HCT116 (cell line): ENCODE results near the gene USP12. TPM values are rescaled to one million over a fixed set of nuclear protein-coding genes. Genes with fewer than 3 reads are reported as not detected.

ENCODE experiments used
- ATAC-seq: fragments of 200-7000 bp; cut with Tn5 transposase; 2 replicates; pipeline ENCODE4 v1.9.1; 2020; ENCODE audit warnings: mild to moderate bottlenecking, moderate library complexity
- BruUV-seq: library from RNA; stranded (reverse); fragments of 400-500 nt; replicated peaks from 2 replicates; lab custom pipeline; 2021; lab: Mats Ljungman, UMichigan
- CTCF ChIA-PET: fragments of 300-600 bp; sonication (Branson Sonifier 250); formaldehyde crosslinking; loops from one replicate; lab custom pipeline; 2021; ENCODE audit warnings: antibody characterized with exemption; lab: Charles Lee
- POLR2A ChIA-PET: fragments of 300-600, 350-600 bp; sonication (Branson Sonifier 250); formaldehyde crosslinking; loops from one replicate; lab custom pipeline; 2021; ENCODE audit warnings: antibody characterized with exemption; lab: Charles Lee
- RAD21 ChIA-PET, 2 experiments: fragments of 300-600 bp; sonication (Branson Sonifier 250); formaldehyde crosslinking; loops; one replicate each; lab custom pipeline; 2023; ENCODE audit warnings: low total read pairs in 2 of 2; ENCODE audit not compliant: uncharacterized antibody in 2 of 2, unreplicated experiment in 2 of 2, low non-redundant PET in 1 of 2; lab: Charles Lee
- DNase-seq: peaks from one replicate; pipeline ENCODE4 v3.0.0-alpha.2; 2010; ENCODE audit warnings: low read depth, low spot score
- H2AFZ ChIP-seq: fragments of 200-600 bp; shearing (Covaris generic), sonication (generic); 2 replicates; pipeline ENCODE4 v1.6.1; 2017; ENCODE audit warnings: low read depth, mixed run types, mixed read lengths, antibody characterized with exemption, low read length; ENCODE audit not compliant: poor library complexity, severe bottlenecking
- H3K27ac ChIP-seq: 2 replicates; pipeline ENCODE4 v1.5.1; 2012; ENCODE audit warnings: low read depth, low read length
- H3K27me3 ChIP-seq: fragments of 200-600 bp; sonication (generic); 2 replicates; pipeline ENCODE4 v1.6.1; 2016; ENCODE audit warnings: mixed run types, low read length, mixed read lengths; ENCODE audit not compliant: insufficient read depth
- H3K36me3 ChIP-seq, 2 experiments: fragments of 200-500 bp in 1 of 2; fragments of 200-600 bp in 1 of 2; sonication (Bioruptor generic) in 1 of 2; sonication (generic) in 1 of 2; 2 replicates each; pipeline versions ENCODE4 v1.5.1 to v1.6.1; 2014 to 2016; ENCODE audit warnings: low read length in 2 of 2, inconsistent platforms in 1 of 2, mixed read lengths in 1 of 2, mixed run types in 1 of 2; ENCODE audit not compliant: insufficient read depth in 2 of 2, control insufficient read depth in 1 of 2
- H3K4me1 ChIP-seq, 2 experiments: fragments of 200-600 bp in 1 of 2; sonication (generic) in 1 of 2; 2 replicates each; pipeline versions ENCODE4 v1.5.1 to v1.6.1; 2012 to 2017; ENCODE audit warnings: low read length in 2 of 2, inconsistent platforms in 1 of 2, mild to moderate bottlenecking in 1 of 2, mixed read lengths in 1 of 2, mixed run types in 1 of 2, moderate library complexity in 1 of 2; ENCODE audit not compliant: insufficient read depth in 2 of 2, control insufficient read depth in 1 of 2
- H3K4me2 ChIP-seq: fragments of 200-600 bp; sonication (generic); 2 replicates; pipeline ENCODE4 v1.6.1; 2017; ENCODE audit warnings: mixed run types, low read length, mixed read lengths
- H3K4me3 ChIP-seq, 2 experiments: fragments of 200-600 bp in 1 of 2; sonication (generic) in 1 of 2; replicated peaks in 1 of 2; 2 replicates each; pipeline ENCODE4 v1.5.1; 2011 to 2016; ENCODE audit warnings: low read length in 2 of 2, control low read depth in 1 of 2, low read depth in 1 of 2, mild to moderate bottlenecking in 1 of 2, mixed read lengths in 1 of 2, mixed run types in 1 of 2
- H3K79me2 ChIP-seq: fragments of 200-600 bp; sonication (generic); 2 replicates; pipeline ENCODE4 v1.6.1; 2017; ENCODE audit warnings: mild to moderate bottlenecking, mixed run types, low read length, moderate library complexity, mixed read lengths; ENCODE audit not compliant: insufficient read depth
- H3K9ac ChIP-seq: fragments of 200-600 bp; sonication (generic); 2 replicates; pipeline ENCODE4 v1.6.1; 2016; ENCODE audit warnings: low read length, mixed read lengths
- H3K9me2 ChIP-seq: fragments of 200-600 bp; sonication (generic), shearing (Covaris generic); 2 replicates; pipeline ENCODE4 v1.6.1; 2017; ENCODE audit warnings: mixed run types, mild to moderate bottlenecking, moderate library complexity; ENCODE audit not compliant: insufficient read depth
- H3K9me3 ChIP-seq, 2 experiments: fragments of 200-500 bp in 1 of 2; fragments of 200-600 bp in 1 of 2; sonication (Bioruptor generic) in 1 of 2; sonication (generic) in 1 of 2; 2 replicates each; pipeline ENCODE4 v1.6.1; 2014 to 2017; ENCODE audit warnings: low read length in 2 of 2, mixed read lengths in 2 of 2, inconsistent platforms in 1 of 2, low read depth in 1 of 2, mild to moderate bottlenecking in 1 of 2, mixed run types in 1 of 2, moderate library complexity in 1 of 2; ENCODE audit not compliant: control insufficient read depth in 1 of 2, insufficient read depth in 1 of 2
- H4K20me1 ChIP-seq: fragments of 200-600 bp; sonication (generic), shearing (Covaris generic); 2 replicates; pipeline ENCODE4 v1.6.1; 2017; ENCODE audit warnings: mixed run types, mild to moderate bottlenecking, moderate library complexity; ENCODE audit not compliant: insufficient read depth
- CBX3 ChIP-seq: IDR thresholded peaks from 2 replicates; pipeline ENCODE4 v1.6.1; 2012; ENCODE audit warnings: low read depth
- CEBPB ChIP-seq: IDR thresholded peaks from 2 replicates; pipeline ENCODE4 v1.6.1; 2012; ENCODE audit warnings: low read depth
- CTCF ChIP-seq, 3 experiments: fragments of 200-600 bp in 1 of 3; sonication (generic) in 1 of 3; IDR thresholded peaks in 2 of 3; conservative IDR thresholded peaks in 1 of 3; 2 replicates each; pipeline ENCODE4 v1.5.1; 2012 to 2017; ENCODE audit warnings: low read depth in 2 of 3, low read length in 2 of 3, antibody characterized with exemption in 1 of 3, borderline replicate concordance in 1 of 3, control low read depth in 1 of 3, mild to moderate bottlenecking in 1 of 3, mixed read lengths in 1 of 3, mixed run types in 1 of 3, moderate library complexity in 1 of 3; ENCODE audit not compliant: insufficient read depth in 1 of 3
- EZH2 ChIP-seq: fragments of 200-600 bp; sonication (generic); IDR thresholded peaks from 2 replicates; pipeline ENCODE4 v1.6.1; 2017; ENCODE audit warnings: antibody characterized with exemption, mixed run types
- EZH2phosphoT487 ChIP-seq: fragments of 200-600 bp; IDR thresholded peaks from 2 replicates; pipeline ENCODE4 v1.6.1; 2018; ENCODE audit warnings: antibody characterized with exemption, borderline replicate concordance
- FOSL1 ChIP-seq: IDR thresholded peaks from 2 replicates; pipeline ENCODE4 v1.6.1; 2012; ENCODE audit warnings: low read depth
- JUND ChIP-seq: IDR thresholded peaks from 2 replicates; pipeline ENCODE4 v1.6.1; 2012
- RAD21 ChIP-seq: IDR thresholded peaks from 2 replicates; pipeline ENCODE4 v1.6.1; 2012; ENCODE audit warnings: low read depth, mild to moderate bottlenecking
- SIN3A ChIP-seq: IDR thresholded peaks from 2 replicates; pipeline ENCODE4 v1.6.1; 2012; ENCODE audit warnings: low read depth
- SRF ChIP-seq: IDR thresholded peaks from 2 replicates; pipeline ENCODE4 v1.6.1; 2012; ENCODE audit warnings: low read depth
- TCF7L2 ChIP-seq: IDR thresholded peaks from 2 replicates; pipeline ENCODE4 v1.7.0; 2011; ENCODE audit warnings: borderline replicate concordance, inconsistent platforms; ENCODE audit not compliant: insufficient read depth, insufficient read length; ENCODE audit errors: extremely low read depth
- YY1 ChIP-seq: IDR thresholded peaks from 2 replicates; pipeline ENCODE4 v1.6.1; 2011; ENCODE audit warnings: low read length, low read depth, moderate library complexity, mild to moderate bottlenecking; ENCODE audit not compliant: insufficient replicate concordance; ENCODE audit errors: extremely low read depth
- ZBTB33 ChIP-seq: IDR thresholded peaks from 2 replicates; pipeline ENCODE4 v1.6.1; 2011; ENCODE audit warnings: mild to moderate bottlenecking, low read length, moderate library complexity; ENCODE audit not compliant: insufficient replicate concordance; ENCODE audit errors: extremely low read depth
- ZNF274 ChIP-seq: fragments of 200-500 bp; sonication (Bioruptor generic); IDR thresholded peaks from 2 replicates; pipeline ENCODE4 v1.6.1; 2014; ENCODE audit warnings: mild to moderate bottlenecking, low read depth, low read length, inconsistent platforms
- intact Hi-C: fragments of 100-400 bp; cut with micrococcal nuclease; formaldehyde crosslinking; loops from 2 replicates; pipeline ENCODE4 v1.10.0; 2022
- total RNA-seq: library from RNA; stranded (reverse); gene quantifications from one replicate; pipeline ENCODE4 v1.2.1, GENCODE V29; 2021; ENCODE audit not compliant: unreplicated experiment
- TF ChIP-seq, protein P1 (sequence below): IDR thresholded peaks from 2 replicates; pipeline ENCODE4 v1.6.1; 2012

Gene USP12
- total RNA-seq, 1 experiment from 2014 or later: 28.3 TPM

DNA sequence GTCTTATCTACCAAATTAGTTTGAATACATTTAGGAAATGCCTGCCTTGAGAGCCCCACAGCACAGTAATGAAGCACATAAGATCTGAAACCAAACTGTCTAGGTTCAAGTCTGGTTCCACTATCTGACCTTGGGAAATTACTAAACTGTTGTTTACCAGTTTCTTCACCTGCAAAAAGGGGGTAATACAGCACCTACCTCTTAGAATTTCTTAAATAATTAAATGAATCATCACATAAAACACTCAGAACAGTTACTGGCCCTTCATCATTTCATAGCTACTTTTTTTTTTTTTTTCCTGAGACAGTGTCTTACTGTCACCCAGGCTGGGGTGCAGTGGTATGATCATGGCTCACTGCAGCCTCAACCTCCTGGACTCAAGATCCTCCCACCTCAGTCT is 59.6 kb downstream of the USP12 start:
- Histone ChIP-seq H3K36me3 (no peaks in the 10 kb centered on the region), H3K4me3 (no peak overlapping the region), H2AFZ (no peak overlapping the region), H3K4me2 (no peak overlapping the region), H3K9me3 (no peaks in the 10 kb centered on the region), H3K9me2 (no peaks in the 10 kb centered on the region), H3K27ac (no peak overlapping the region), H3K9ac (no peak overlapping the region), H4K20me1 (no peaks in the 10 kb centered on the region), H3K4me1 (no peaks in the 10 kb centered on the region), H3K27me3 (no peaks in the 10 kb centered on the region), H3K79me2 (peaks cover 40% of the 10 kb centered on the region)
- intact Hi-C loops: no loop called here
- ATAC-seq (no peak), DNase-seq (no peak)
- ChIA-PET CTCF (no interaction called here), RAD21 (no interaction called here), POLR2A (no interaction called here)
- BruUV-seq: no TSS peak
- TF ChIP-seq ZBTB33: no peak
- no peak for TF ChIP-seq EZH2
- no peak for TF ChIP-seq JUND
- TF ChIP-seq CTCF (IDR thresholded peaks at IDR 0.05 in 2 of 3, conservative IDR thresholded peaks at IDR 0.05 in 1 of 3; ENCODE audit: borderline replicate concordance in 1 of 3, insufficient read depth in 1 of 3, low read depth in 2 of 3, low read length in 2 of 3): no peak
- no peak for TF ChIP-seq SRF
- no peak for TF ChIP-seq EZH2phosphoT487
- TF ChIP-seq YY1: no peak
- no peak for TF ChIP-seq SIN3A
- TF ChIP-seq ZNF274: no peak
- TF ChIP-seq, protein P1, sequence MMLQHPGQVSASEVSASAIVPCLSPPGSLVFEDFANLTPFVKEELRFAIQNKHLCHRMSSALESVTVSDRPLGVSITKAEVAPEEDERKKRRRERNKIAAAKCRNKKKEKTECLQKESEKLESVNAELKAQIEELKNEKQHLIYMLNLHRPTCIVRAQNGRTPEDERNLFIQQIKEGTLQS: no peak
- no peak for TF ChIP-seq RAD21
- no peak for TF ChIP-seq FOSL1
- TF ChIP-seq TCF7L2: no peak
- TF ChIP-seq CBX3: no peak
- TF ChIP-seq CEBPB: no peak
